HepG2 (cell line): ENCODE data around the gene ZFAND2B. TPM values are rescaled to one million over a fixed set of nuclear protein-coding genes. Genes with fewer than 3 reads are reported as not detected.

Source experiments
- ATAC-seq: fragments of 200-7000 bp; cut with Tn5 transposase; 3 replicates; pipeline ENCODE4 v1.9.1; 2020; ENCODE audit warnings: mild to moderate bottlenecking, moderate library complexity
- BruUV-seq: library from RNA; stranded (reverse); fragments of 400-500 nt; replicated peaks from 2 replicates; lab custom pipeline; 2021; lab: Mats Ljungman, UMichigan
- CTCF ChIA-PET: fragments of 300-600 bp; formaldehyde crosslinking; extraction: SDS; loops from one replicate; lab custom pipeline; 2021; ENCODE audit warnings: low total read pairs, inconsistent platforms, low intra/inter-chr PET ratio; lab: Yijun Ruan, JAX
- POLR2A ChIA-PET: fragments of 350-600 bp; sonication (Branson Sonifier 250); formaldehyde crosslinking; loops from one replicate; lab custom pipeline; 2020; ENCODE audit warnings: antibody characterized with exemption, inconsistent platforms; lab: Yijun Ruan, JAX
- DNase-seq: peaks from one replicate; pipeline ENCODE4 v3.0.0-alpha.2; 2015; ENCODE audit warnings: low spot score
- FAIRE-seq: peaks from 3 replicates; lab custom pipeline; 2011; peaks lifted over from hg19 to GRCh38; lab: Jason Lieb, UNC
- H2AFZ ChIP-seq: one replicate; pipeline ENCODE4 v1.6.1; 2011; ENCODE audit warnings: low read length, inconsistent platforms
- H3K27ac ChIP-seq: fragments of 300-600 bp; 3 replicates; pipeline ENCODE4 v1.8.0; 2011; ENCODE audit warnings: mixed run types, mild to moderate bottlenecking, mixed read lengths, low read length, inconsistent platforms; ENCODE audit not compliant: insufficient read depth; ENCODE audit errors: extremely low read length
- H3K27me3 ChIP-seq, 2 experiments: fragments of 200-600 bp in 1 of 2; 2 replicates in 1 of 2; 3 replicates in 1 of 2; pipeline versions ENCODE4 v1.6.0 to v1.8.0; 2011; ENCODE audit warnings: low read length in 2 of 2, mild to moderate bottlenecking in 2 of 2, moderate library complexity in 2 of 2, inconsistent platforms in 1 of 2; ENCODE audit not compliant: insufficient read depth in 2 of 2, control insufficient read depth in 1 of 2
- H3K36me3 ChIP-seq, 2 experiments: fragments of 200-600 bp in 1 of 2; replicated peaks in 1 of 2; 2 replicates in 1 of 2; 3 replicates in 1 of 2; pipeline versions ENCODE4 v1.5.1 to v1.8.0; 2011; ENCODE audit warnings: low read length in 2 of 2, inconsistent platforms in 1 of 2; ENCODE audit not compliant: insufficient read depth in 2 of 2, control insufficient read depth in 1 of 2
- H3K4me1 ChIP-seq: 2 replicates; pipeline ENCODE4 v1.5.1; 2012; ENCODE audit warnings: low read length, inconsistent platforms; ENCODE audit not compliant: insufficient read depth
- H3K4me2 ChIP-seq: 2 replicates; pipeline ENCODE4 v1.6.0; 2011; ENCODE audit warnings: low read depth, low read length, inconsistent platforms
- H3K4me3 ChIP-seq, 3 experiments: fragments of 200-600 bp in 1 of 3; sonication (generic), shearing (Covaris generic) in 1 of 3; replicated peaks in 1 of 3; 2 replicates each; pipeline ENCODE4 v1.5.1; 2011 to 2016; ENCODE audit warnings: low read length in 3 of 3, inconsistent platforms in 2 of 3, low read depth in 2 of 3, mild to moderate bottlenecking in 2 of 3, control low read depth in 1 of 3, mixed read lengths in 1 of 3; ENCODE audit not compliant: insufficient read depth in 1 of 3
- H3K79me2 ChIP-seq: one replicate; pipeline ENCODE4 v1.6.1; 2011; ENCODE audit warnings: low read length, inconsistent platforms; ENCODE audit not compliant: insufficient read depth
- H3K9ac ChIP-seq: 2 replicates; pipeline ENCODE4 v1.6.0; 2011; ENCODE audit warnings: mild to moderate bottlenecking, low read depth, low read length, inconsistent platforms; ENCODE audit not compliant: insufficient read depth
- H3K9me3 ChIP-seq: 2 replicates; pipeline ENCODE4 v1.5.1; 2012; ENCODE audit warnings: mild to moderate bottlenecking, low read length
- H4K20me1 ChIP-seq: 2 replicates; pipeline ENCODE4 v1.6.0; 2011; ENCODE audit warnings: inconsistent platforms, mild to moderate bottlenecking, low read length, moderate library complexity; ENCODE audit not compliant: insufficient read depth
- AHDC1 ChIP-seq: sonication (generic); formaldehyde crosslinking; IDR thresholded peaks from 2 replicates; pipeline ENCODE4 v1.5.1; 2020; ENCODE audit warnings: mild to moderate bottlenecking, missing genetic modification reagents, borderline replicate concordance
- ATF7-NPFF ChIP-seq: sonication (generic); formaldehyde crosslinking; IDR thresholded peaks from 2 replicates; pipeline ENCODE4 v1.8.1; 2023; ENCODE audit warnings: mild to moderate bottlenecking, low read depth, missing genetic modification reagents, moderate library complexity
- DBP ChIP-seq: sonication (generic); formaldehyde crosslinking; IDR thresholded peaks from 2 replicates; pipeline ENCODE4 v1.4.0; 2020; ENCODE audit warnings: missing genetic modification reagents; ENCODE audit errors: not compliant biosample characterization
- E2F1 ChIP-seq: sonication (generic); formaldehyde crosslinking; IDR thresholded peaks from 2 replicates; pipeline ENCODE4 v1.5.0; 2020; ENCODE audit warnings: missing genetic modification reagents
- GABPA ChIP-seq, 2 experiments: IDR thresholded peaks; 2 replicates each; pipeline ENCODE4 v1.6.1; 2011 to 2016; ENCODE audit warnings: low read depth in 2 of 2, low read length in 1 of 2, missing biosample characterization in 1 of 2, missing genetic modification characterization in 1 of 2
- MYPOP ChIP-seq: sonication (generic); formaldehyde crosslinking; IDR thresholded peaks from 2 replicates; pipeline ENCODE4 v1.8.1; 2023; ENCODE audit warnings: mild to moderate bottlenecking, moderate library complexity, missing genetic modification reagents
- SMAD1 ChIP-seq: sonication (generic); formaldehyde crosslinking; IDR thresholded peaks from 2 replicates; pipeline ENCODE4 v1.4.0; 2020; ENCODE audit warnings: missing genetic modification reagents, low read depth, mild to moderate bottlenecking, borderline replicate concordance
- SP2 ChIP-seq: sonication (generic); formaldehyde crosslinking; IDR thresholded peaks from 2 replicates; pipeline ENCODE4 v1.5.1; 2020; ENCODE audit warnings: mild to moderate bottlenecking, missing genetic modification reagents
- ZFP82 ChIP-seq: sonication (generic); formaldehyde crosslinking; IDR thresholded peaks from 2 replicates; pipeline ENCODE4 v1.5.1; 2020; ENCODE audit warnings: mild to moderate bottlenecking, missing genetic modification reagents, borderline replicate concordance
- ZNF138 ChIP-seq: sonication (generic); formaldehyde crosslinking; IDR thresholded peaks from 2 replicates; pipeline ENCODE4 v1.5.0; 2020; ENCODE audit warnings: mild to moderate bottlenecking, low read depth, missing genetic modification reagents
- ZNF564 ChIP-seq: sonication (generic); formaldehyde crosslinking; IDR thresholded peaks from 2 replicates; pipeline ENCODE4 v1.8.1; 2023; ENCODE audit warnings: mild to moderate bottlenecking, missing genetic modification reagents
- ZNF782 ChIP-seq: sonication (generic); formaldehyde crosslinking; IDR thresholded peaks from 2 replicates; pipeline ENCODE4 v1.4.0; 2020; ENCODE audit warnings: missing genetic modification reagents, mild to moderate bottlenecking, borderline replicate concordance
- WGBS: methylation state at CpG from one replicate; pipeline ENCODE4 v1.1.6; 2017; ENCODE audit warnings: low lambda C conversion rate; 5-methylcytosine and 5-hydroxymethylcytosine counted together
- in situ Hi-C: cut with HindIII; loops from 2 replicates; pipeline ENCODE4 v1.10.0; 2017; ENCODE audit warnings: low pct_unique_long_range_greater_than_20kb; ENCODE audit not compliant: extremely low pct_ligation_motif_present
- intact Hi-C: fragments of 100-400 bp; cut with micrococcal nuclease; formaldehyde crosslinking; loops from one replicate; pipeline ENCODE4 v1.10.0; 2022; ENCODE audit not compliant: unreplicated experiment
- polyA plus RNA-seq, 8 experiments: library from polyadenylated mRNA; depleted of rRNA in 3 of 8; stranded (reverse) in 7 of 8; unstranded in 1 of 8; fragments of >200 nt; fragmentation: Illumina TruSeq in 4 of 8; extraction: Trizol in 4 of 8; gene quantifications; 2 replicates each; pipeline versions ENCODE4 v1.2.1 to v1.2.3, GENCODE V29; 2011 to 2016; ENCODE audit warnings: low read depth in 4 of 8, missing spikeins in 1 of 8, mixed read lengths in 1 of 8; ENCODE audit not compliant: insufficient read depth in 1 of 8
- total RNA-seq, 5 experiments: library from RNA; depleted of rRNA; stranded (reverse); fragments of >200 nt; fragmentation: Illumina TruSeq; extraction: Trizol; gene quantifications; 2 replicates each; pipeline ENCODE4 v1.2.3, GENCODE V29; 2016; ENCODE audit warnings: low read depth in 1 of 5

The ZFAND2B gene
- total and polyA plus RNA-seq, 2 of the 13 experiments (the other 11 are each of a cell fraction or from before 2014, with no cell fraction given): 53.3 to 115 TPM

- POLR2A ChIA-PET: interaction anchor here (0.7 to 3.7 kb wide), 5 partner anchors 16 to 227 kb away, joined by 3 to 14 read pairs (median 4); partner anchors contain the start of genes CNPPD1 and ZFAND2B
- H2AFZ ChIP-seq: no peak overlapping the region
- CTCF ChIA-PET: interaction anchor here (0.6 to 4.4 kb wide), 7 partner anchors 11 to 192 kb away, joined by 4 to 50 read pairs (median 7); partner anchors contain the start of gene DNAJB2
These were observed 46.8 kb upstream of the ZFAND2B start for GRCh38 chr2:219159771-219160185.

More at GRCh38 chr2:219159771-219160185, 46.8 kb upstream of the ZFAND2B start:
- Histone ChIP-seq H3K4me2 (peak overlapping the region; percentile 97), H3K27me3 (no peaks in the 10 kb centered on the region), H3K4me3 (peak overlapping the region; percentile 76 to 94 (median 86); a peak in 5 of 6 replicates), H3K9me3 (no peaks in the 10 kb centered on the region), H3K79me2 (no peaks in the 10 kb centered on the region), H4K20me1 (no peaks in the 10 kb centered on the region), H3K4me1 (peaks cover 18% of the 10 kb centered on the region), H3K36me3 (peaks cover 4 to 17% of the 10 kb centered on the region in 2 experiments), H3K9ac (peak overlapping the region; percentile 86; the same call in 1 of the 2 replicates), H3K27ac (no peak overlapping the region)
- no peak for TF ChIP-seq E2F1
- TF ChIP-seq DBP (CRISPR knock-in tag): peak; percentile 7
- TF ChIP-seq SMAD1 (CRISPR knock-in tag): no peak
- peak; percentile 17; the same call in 1 of the 2 replicates for TF ChIP-seq MYPOP (CRISPR knock-in tag)
- TF ChIP-seq ZFP82 (CRISPR knock-in tag): 0 out of 2 replicates have a peak, but pooled peaks have one; percentile 19
- peak; percentile 2; the same call in 1 of the 2 replicates for TF ChIP-seq ATF7-NPFF (CRISPR knock-in tag)
- TF ChIP-seq ZNF564 (CRISPR knock-in tag): peak; percentile 11; the same call in 1 of the 2 replicates
- peak; percentile 56; the same call in 1 of the 2 replicates for TF ChIP-seq AHDC1 (CRISPR knock-in tag)
- no peak for TF ChIP-seq GABPA (IDR thresholded peaks at IDR 0.05; ENCODE audit: low read depth, low read length)
- TF ChIP-seq GABPA (CRISPR knock-in tag; IDR thresholded peaks at IDR 0.05; ENCODE audit: low read depth): no peak
- TF ChIP-seq ZNF782 (CRISPR knock-in tag): no peak
- no peak for TF ChIP-seq SP2 (CRISPR knock-in tag)
- 0 out of 2 replicates have a peak, but pooled peaks have one; percentile 23 for TF ChIP-seq ZNF138
- in situ Hi-C loops: loop anchor here (5.0 kb wide), 1 partner anchor 102 kb away; no protein-coding TSS in a partner anchor
- no peak for DNase-seq
- peak; percentile 1 for ATAC-seq
- intact Hi-C loops: loop anchor here (1.0 to 2.0 kb wide), 6 partner anchors 17 to 193 kb away; partner anchors contain the start of genes ABCB6 and CNPPD1
- BruUV-seq: TSS peak; percentile 61
- whole genome bisulfite sequencing: 24% methylated on average over 18 of the region's 18 CpGs
- no peak for FAIRE-seq
